Right cardiac atrium (tissue), 5 donors: ENCODE results near the gene FBXL2. TPM values are rescaled to one million over a fixed set of nuclear protein-coding genes. Genes with fewer than 3 reads are reported as not detected.
"Not testable (repeated sequence)": the region's sequence is repeated elsewhere in the genome, so short reads cannot be mapped to it uniquely, and the experiment has no call there.

Experiments used
- ATAC-seq, 2 donors: fragments of 200-7000 bp; cut with Tn5 transposase; one replicate each; pipeline versions ENCODE4 v1.8.0 to v1.9.1; 2020; ENCODE audit warnings: moderate library complexity in 2 of 2, mild to moderate bottlenecking in 1 of 2
- DNase-seq, 3 donors: peaks; one replicate each; pipeline ENCODE4 v3.0.0-alpha.2; 2020
- H3K27ac ChIP-seq: one replicate; pipeline ENCODE4 v1.5.1; 2013; ENCODE audit warnings: mild to moderate bottlenecking, low read length, control low read depth, moderate library complexity
- H3K27me3 ChIP-seq: one replicate; pipeline ENCODE4 v1.6.1; 2013; ENCODE audit not compliant: control insufficient read depth, insufficient read depth
- H3K4me1 ChIP-seq: one replicate; pipeline ENCODE4 v1.6.1; 2013; ENCODE audit warnings: low read length; ENCODE audit not compliant: control insufficient read depth, insufficient read depth
- H3K4me3 ChIP-seq: one replicate; pipeline ENCODE4 v1.5.1; 2013; ENCODE audit warnings: low read length, control low read depth
- H3K9me3 ChIP-seq: one replicate; pipeline ENCODE4 v1.6.1; 2013; ENCODE audit warnings: low read length; ENCODE audit not compliant: control insufficient read depth
- WGBS: extraction: QIAGEN DNeasy Blood & Tissue Kit; methylation state at CpG from one replicate; pipeline ENCODE4 v1.1.7; 2013; 5-methylcytosine and 5-hydroxymethylcytosine counted together
- intact Hi-C, 4 donors: fragments of 100-400 bp; cut with DNase I; formaldehyde crosslinking; loops; one replicate each; pipeline versions ENCODE4 v1.11.0 to v1.14.0; 2022 to 2023
- polyA plus RNA-seq: library from polyadenylated mRNA; stranded (reverse); fragments of 200-250 nt; gene quantifications from one replicate; pipeline ENCODE4 v1.2.3, GENCODE V29; 2013
- total RNA-seq, 4 donors: library from RNA; stranded (reverse); fragmentation: NEBNext Ultra II Directional; extraction: Animal tissue kit (Norgen Biotek cat#: 25700); gene quantifications; one replicate each; pipeline ENCODE4 v1.2.1, GENCODE V29; 2021
- donor health status: healthy with polysubstance abuse.
- donor health status: DM: no; HTN: yes; CAD: no.
- donor health status: DM: no; HTN: no; CAD: no.
- donor health status: DM: no; HTN: yes; CAD: no; lungs with severe emphysema.
- donor health status: DM: yes; HTN: yes; CAD: no.

FBXL2 gene
- total and polyA plus RNA-seq, 5 donors: 2.0 to 4.9 (median 3.8) TPM

DNA sequence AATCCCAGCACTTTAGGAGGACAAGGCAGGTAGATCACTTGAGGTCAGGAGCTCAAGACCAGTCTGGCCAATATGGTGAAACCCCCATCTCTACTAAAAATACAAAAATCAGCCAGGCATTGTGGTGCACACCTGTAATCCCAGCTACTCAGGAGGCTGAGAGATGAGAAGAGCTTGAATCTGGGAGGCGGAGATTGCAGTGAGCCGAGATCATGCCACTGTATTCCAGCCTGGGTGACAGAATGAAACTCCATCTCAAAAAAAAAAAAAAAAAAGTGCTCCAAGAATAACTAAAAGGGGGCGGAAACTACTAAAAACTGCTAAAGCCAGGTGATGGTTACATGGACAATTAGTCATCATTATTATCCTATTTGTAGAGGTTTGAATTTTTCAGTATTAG, 133.6 kb downstream of the FBXL2 start:
- H3K4me1 ChIP-seq, H3K9me3 ChIP-seq, H3K4me3 ChIP-seq, ATAC-seq, intact Hi-C loops, H3K27me3 ChIP-seq, DNase-seq, H3K27ac ChIP-seq: not testable (repeated sequence)
- 97% methylated on average over 3 of the region's 3 CpGs for WGBS

- H3K27ac ChIP-seq: no peak overlapping the region
- DNase-seq (no peak), ATAC-seq (no peak)
- H3K4me3 ChIP-seq: no peak overlapping the region
- 89% methylated on average over 3 of the region's 3 CpGs for WGBS
- intact Hi-C loops: no loop called here
- peaks cover 2% of the 10 kb centered on the region for H3K4me1 ChIP-seq
- no peaks in the 10 kb centered on the region for H3K9me3 ChIP-seq
- H3K27me3 ChIP-seq: no peaks in the 10 kb centered on the region
Measured at GRCh38 chr3:33417066-33417673, 139.9 kb downstream of the FBXL2 start.

DNA sequence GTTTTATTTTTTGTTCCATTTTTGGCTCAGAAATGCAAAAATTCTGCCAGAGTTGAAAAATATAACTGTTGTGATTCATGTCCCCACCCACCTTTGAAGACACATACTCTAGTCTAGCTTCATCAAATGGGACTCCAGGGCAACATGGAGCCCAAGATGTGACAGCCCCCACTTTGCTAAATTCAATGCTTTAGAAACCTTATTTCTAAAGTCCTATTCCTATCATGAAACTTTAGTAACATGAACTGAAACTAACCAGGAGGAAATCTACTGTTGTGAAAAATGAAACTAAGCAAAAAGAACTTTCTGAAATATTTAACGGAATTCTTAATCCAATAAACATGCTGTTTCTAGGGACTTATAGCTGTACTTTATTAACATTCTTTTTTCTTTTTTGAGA, 142.7 kb downstream of the FBXL2 start:
- 95% methylated on average over 1 of the region's 1 CpG for WGBS
- Histone ChIP-seq H3K9me3 (no peaks in the 10 kb centered on the region), H3K4me1 (peaks cover 2% of the 10 kb centered on the region), H3K27ac (no peak overlapping the region), H3K27me3 (no peaks in the 10 kb centered on the region), H3K4me3 (no peak overlapping the region)
- intact Hi-C loops: no loop called here
- ATAC-seq (no peak), DNase-seq (no peak)

DNA sequence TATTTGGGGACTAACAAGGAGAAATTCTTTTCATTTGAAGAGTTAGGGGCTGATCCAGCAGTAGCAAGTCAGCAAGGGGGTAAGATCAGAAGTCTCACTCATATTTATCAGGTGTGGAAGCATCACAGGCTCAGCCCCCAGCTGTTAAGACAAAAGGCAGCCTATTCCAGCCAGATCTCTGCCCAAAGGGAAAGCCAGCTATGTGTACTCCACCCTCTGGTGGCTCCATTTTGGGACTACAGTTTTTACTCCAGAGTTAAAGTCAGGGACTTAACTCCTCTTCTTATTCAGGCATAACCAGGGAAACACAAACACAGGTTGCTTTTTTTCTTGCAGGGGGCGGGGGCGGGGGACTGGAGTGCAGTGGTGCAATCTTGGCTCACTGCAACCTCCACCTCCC, 143.7 kb downstream of the FBXL2 start:
- DNase-seq (no peak), ATAC-seq (no peak)
- no peaks in the 10 kb centered on the region for H3K9me3 ChIP-seq
- WGBS: 100% methylated on average over 2 of the region's 2 CpGs
- intact Hi-C loops: no loop called here
- H3K27me3 ChIP-seq: no peaks in the 10 kb centered on the region
- no peak overlapping the region for H3K27ac ChIP-seq
- H3K4me3 ChIP-seq: no peak overlapping the region
- peaks cover 2% of the 10 kb centered on the region for H3K4me1 ChIP-seq

DNA sequence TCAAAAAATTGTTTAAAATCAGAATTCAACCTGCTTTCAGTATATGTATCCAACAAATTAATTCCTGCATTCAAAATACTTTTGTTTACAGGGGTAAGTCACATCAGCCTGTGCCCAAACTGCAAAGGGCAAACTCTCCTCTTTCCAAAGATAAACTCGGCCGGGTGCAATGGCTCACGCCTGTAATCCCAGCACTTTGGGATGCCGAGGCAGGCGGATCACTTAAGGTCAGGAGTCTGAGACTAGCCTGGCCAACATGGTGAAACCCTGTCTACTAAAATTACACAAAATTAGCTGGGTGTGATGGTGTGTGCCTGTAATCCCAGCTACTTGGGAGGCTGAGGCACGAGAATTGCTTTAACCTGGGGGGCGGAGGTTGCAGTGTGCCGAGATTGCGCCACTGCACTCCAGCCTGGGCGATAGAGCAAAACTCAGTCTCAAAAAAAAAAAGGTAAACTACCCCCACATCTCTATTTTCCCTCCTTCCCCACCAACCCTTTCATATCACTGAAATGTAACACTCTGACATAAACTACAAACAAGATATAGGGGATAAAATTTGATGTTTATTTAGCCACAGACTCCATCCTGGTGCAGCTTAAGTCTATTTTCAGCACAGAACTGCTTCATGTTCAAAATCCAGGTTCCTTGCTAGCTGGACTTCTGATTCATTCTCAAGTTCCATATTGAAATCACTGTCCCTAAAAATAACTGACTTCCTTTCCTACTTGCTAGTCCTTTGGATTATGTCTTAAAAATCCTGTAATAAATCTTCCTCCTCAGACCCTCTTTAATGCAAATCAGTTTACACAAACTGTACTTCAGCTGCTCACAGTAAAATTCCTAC, 147.6 kb downstream of the FBXL2 start:
- WGBS: 79% methylated on average over 10 of the region's 10 CpGs
- Histone ChIP-seq H3K27me3 (no peaks in the 10 kb centered on the region), H3K4me3 (no peak overlapping the region), H3K9me3 (no peaks in the 10 kb centered on the region), H3K4me1 (peaks cover 2% of the 10 kb centered on the region), H3K27ac (no peak overlapping the region)
- no peak for DNase-seq
- intact Hi-C loops: loop anchor here in 1 of 4 donors (5.0 kb wide), 1 partner anchor 33 kb away; no protein-coding TSS in a partner anchor
- ATAC-seq: peak in 1 of 2 donors; percentile 14

GRCh38 chr3:33425453-33425852, 148.2 kb downstream of the FBXL2 start:
- DNase-seq (no peak), ATAC-seq (no peak)
- WGBS: 81% methylated on average over 2 of the region's 2 CpGs
- H3K27me3 ChIP-seq: no peaks in the 10 kb centered on the region
- H3K27ac ChIP-seq: no peak overlapping the region
- no peak overlapping the region for H3K4me3 ChIP-seq
- H3K9me3 ChIP-seq: no peaks in the 10 kb centered on the region
- intact Hi-C loops: loop anchor here in 1 of 4 donors (5.0 kb wide), 1 partner anchor 33 kb away; no protein-coding TSS in a partner anchor
- peaks cover 2% of the 10 kb centered on the region for H3K4me1 ChIP-seq

DNA sequence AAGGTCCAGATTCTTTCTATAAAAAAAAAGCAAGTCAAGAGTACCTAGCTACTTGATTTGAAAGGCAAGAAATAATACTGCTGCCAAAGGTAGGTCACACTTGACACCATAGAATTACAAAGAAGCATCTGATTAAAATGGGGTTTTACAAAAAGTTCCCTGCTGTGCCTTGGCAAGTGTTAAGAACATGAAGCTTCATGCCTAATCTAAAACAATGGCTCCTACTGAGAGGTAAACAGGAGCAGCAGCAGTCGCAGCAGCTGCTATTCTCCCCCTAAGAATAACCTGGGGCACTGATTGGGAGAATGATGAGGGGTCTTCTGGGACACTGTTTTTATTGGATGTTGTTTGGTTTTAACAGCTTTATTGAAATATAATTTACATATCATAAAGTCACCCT, 148.8 kb downstream of the FBXL2 start:
- Histone ChIP-seq H3K4me3 (no peak overlapping the region), H3K27ac (no peak overlapping the region), H3K9me3 (no peaks in the 10 kb centered on the region), H3K27me3 (no peaks in the 10 kb centered on the region), H3K4me1 (peaks cover 2% of the 10 kb centered on the region)
- intact Hi-C loops: loop anchor here in 1 of 4 donors (5.0 kb wide), 1 partner anchor 34 kb away; no protein-coding TSS in a partner anchor
- DNase-seq (no peak), ATAC-seq (no peak)
- 63% methylated on average over 1 of the region's 1 CpG for WGBS

GRCh38 chr3:33426630-33427317, 149.5 kb downstream of the FBXL2 start:
- Histone ChIP-seq H3K9me3 (no peaks in the 10 kb centered on the region), H3K27ac (no peak overlapping the region), H3K27me3 (no peaks in the 10 kb centered on the region), H3K4me3 (no peak overlapping the region), H3K4me1 (peaks cover 2% of the 10 kb centered on the region)
- ATAC-seq (no peak), DNase-seq (no peak)
- intact Hi-C loops: loop anchor here in 1 of 4 donors (5.0 kb wide), 1 partner anchor 34 kb away; no protein-coding TSS in a partner anchor
- 94% methylated on average over 10 of the region's 10 CpGs for WGBS

GRCh38 chr3:33428734-33429133, 151.5 kb downstream of the FBXL2 start:
- WGBS: 70% methylated on average over 7 of the region's 7 CpGs
- H3K9me3 ChIP-seq: no peaks in the 10 kb centered on the region
- no peak overlapping the region for H3K27ac ChIP-seq
- DNase-seq (no peak), ATAC-seq (no peak)
- H3K27me3 ChIP-seq: no peaks in the 10 kb centered on the region
- intact Hi-C loops: loop anchor here in 1 of 4 donors (5.0 kb wide), 1 partner anchor 36 kb away; no protein-coding TSS in a partner anchor
- no peak overlapping the region for H3K4me3 ChIP-seq
- H3K4me1 ChIP-seq: peaks cover 5% of the 10 kb centered on the region

DNA sequence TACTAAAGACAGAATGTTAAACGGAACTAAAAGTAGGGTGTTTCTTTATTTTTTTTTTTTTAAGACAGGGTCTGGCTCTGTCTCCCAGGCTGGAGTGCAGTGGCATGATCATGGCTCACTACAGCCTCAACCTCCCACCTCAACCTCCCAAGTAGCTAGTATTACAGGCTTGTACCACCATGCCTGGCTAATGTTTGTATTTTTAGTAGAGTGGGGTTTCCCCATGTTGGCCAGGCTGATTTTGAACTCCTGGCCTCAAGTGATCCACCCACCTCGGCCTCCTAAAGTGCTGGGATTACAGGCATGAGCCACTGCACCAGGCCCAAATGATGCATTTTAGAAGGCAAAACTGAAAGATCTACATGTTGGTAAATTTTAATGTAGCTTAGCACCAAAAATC, 152.1 kb downstream of the FBXL2 start:
- ATAC-seq, H3K4me3 ChIP-seq, H3K27me3 ChIP-seq, H3K27ac ChIP-seq, H3K9me3 ChIP-seq, DNase-seq, H3K4me1 ChIP-seq: not testable (repeated sequence)
- WGBS: 82% methylated on average over 2 of the region's 2 CpGs
- intact Hi-C loops: loop anchor here in 1 of 4 donors (5.0 kb wide), 1 partner anchor 37 kb away; no protein-coding TSS in a partner anchor

GRCh38 chr3:33430061-33430460, 152.8 kb downstream of the FBXL2 start:
- no peak overlapping the region for H3K4me3 ChIP-seq
- no peak overlapping the region for H3K27ac ChIP-seq
- DNase-seq (no peak), ATAC-seq (no peak)
- H3K9me3 ChIP-seq: no peaks in the 10 kb centered on the region
- intact Hi-C loops: no loop called here
- H3K27me3 ChIP-seq: no peaks in the 10 kb centered on the region
- H3K4me1 ChIP-seq: peaks cover 5% of the 10 kb centered on the region
- WGBS: 88% methylated on average over 1 of the region's 1 CpG
